ENCODE data around the gene GPR31.

Gene GPR31

GRCh38 chr6:167141667-167142432 lies 15.9 kb downstream of the GPR31 start:
- H3K27me3 ChIP-seq (ENCODE audit: control insufficient read depth in 2 of 2, insufficient read depth in 2 of 2, low read length in 2 of 2): no peaks in the 10 kb centered on the region
- H3K9ac ChIP-seq (ENCODE audit: low read depth in 1 of 2, low read length in 2 of 2): no peak overlapping the region
- peaks cover 0 to 4% of the 10 kb centered on the region in 2 donors for H3K4me1 ChIP-seq (ENCODE audit: control insufficient read depth in 2 of 2, insufficient read depth in 2 of 2, low read length in 2 of 2)
- no peaks in the 10 kb centered on the region for H3K36me3 ChIP-seq (ENCODE audit: control insufficient read depth in 2 of 2, insufficient read depth in 2 of 2, low read length in 2 of 2)
- no peak overlapping the region for H3K4me3 ChIP-seq (ENCODE audit: low read length in 2 of 2)
- no peaks in the 10 kb centered on the region for H3K9me3 ChIP-seq (ENCODE audit: control insufficient read depth in 2 of 2, low read length in 2 of 2)
- H3K27ac ChIP-seq (ENCODE audit: low read depth in 2 of 2, low read length in 2 of 2): no peak overlapping the region

- Histone ChIP-seq H3K4me1 (ENCODE audit: control insufficient read depth in 2 of 2, insufficient read depth in 2 of 2, low read length in 2 of 2) (peaks cover 0 to 4% of the 10 kb centered on the region in 2 donors), H3K9ac (ENCODE audit: low read depth in 1 of 2, low read length in 2 of 2) (no peak overlapping the region), H3K27me3 (ENCODE audit: control insufficient read depth in 2 of 2, insufficient read depth in 2 of 2, low read length in 2 of 2) (no peaks in the 10 kb centered on the region), H3K27ac (ENCODE audit: low read depth in 2 of 2, low read length in 2 of 2) (no peak overlapping the region), H3K36me3 (ENCODE audit: control insufficient read depth in 2 of 2, insufficient read depth in 2 of 2, low read length in 2 of 2) (no peaks in the 10 kb centered on the region), H3K9me3 (ENCODE audit: control insufficient read depth in 2 of 2, low read length in 2 of 2) (no peaks in the 10 kb centered on the region), H3K4me3 (ENCODE audit: low read length in 2 of 2) (no peak overlapping the region)
These were observed 16.9 kb downstream of the GPR31 start for GRCh38 chr6:167140589-167141474.

- no peaks in the 10 kb centered on the region for H3K27me3 ChIP-seq (ENCODE audit: control insufficient read depth in 2 of 2, insufficient read depth in 2 of 2, low read length in 2 of 2)
- H3K9ac ChIP-seq (ENCODE audit: low read depth in 1 of 2, low read length in 2 of 2): no peak overlapping the region
- H3K4me3 ChIP-seq (ENCODE audit: low read length in 2 of 2): no peak overlapping the region
- H3K4me1 ChIP-seq (ENCODE audit: control insufficient read depth in 2 of 2, insufficient read depth in 2 of 2, low read length in 2 of 2): peaks cover 0 to 4% of the 10 kb centered on the region in 2 donors
- H3K9me3 ChIP-seq (ENCODE audit: control insufficient read depth in 2 of 2, low read length in 2 of 2): no peaks in the 10 kb centered on the region
- H3K36me3 ChIP-seq (ENCODE audit: control insufficient read depth in 2 of 2, insufficient read depth in 2 of 2, low read length in 2 of 2): no peaks in the 10 kb centered on the region
- no peak overlapping the region for H3K27ac ChIP-seq (ENCODE audit: low read depth in 2 of 2, low read length in 2 of 2)
These were observed 18.0 kb downstream of the GPR31 start for GRCh38 chr6:167139761-167140160.

GRCh38 chr6:167137881-167138280 lies 19.9 kb downstream of the GPR31 start:
- no peak overlapping the region for H3K27ac ChIP-seq (ENCODE audit: low read depth in 2 of 2, low read length in 2 of 2)
- H3K4me3 ChIP-seq (ENCODE audit: low read length in 2 of 2): no peak overlapping the region
- H3K9ac ChIP-seq (ENCODE audit: low read depth in 1 of 2, low read length in 2 of 2): no peak overlapping the region
- no peaks in the 10 kb centered on the region for H3K36me3 ChIP-seq (ENCODE audit: control insufficient read depth in 2 of 2, insufficient read depth in 2 of 2, low read length in 2 of 2)
- H3K4me1 ChIP-seq (ENCODE audit: control insufficient read depth in 2 of 2, insufficient read depth in 2 of 2, low read length in 2 of 2): peaks cover 0 to 4% of the 10 kb centered on the region in 2 donors
- no peaks in the 10 kb centered on the region for H3K27me3 ChIP-seq (ENCODE audit: control insufficient read depth in 2 of 2, insufficient read depth in 2 of 2, low read length in 2 of 2)
- H3K9me3 ChIP-seq (ENCODE audit: control insufficient read depth in 2 of 2, low read length in 2 of 2): no peaks in the 10 kb centered on the region

GRCh38 chr6:167137081-167137480 lies 20.7 kb downstream of the GPR31 start:
- Histone ChIP-seq H3K4me3 (ENCODE audit: low read length in 2 of 2) (no peak overlapping the region), H3K9ac (ENCODE audit: low read depth in 1 of 2, low read length in 2 of 2) (no peak overlapping the region), H3K4me1 (ENCODE audit: control insufficient read depth in 2 of 2, insufficient read depth in 2 of 2, low read length in 2 of 2) (peaks cover 0 to 4% of the 10 kb centered on the region in 2 donors), H3K36me3 (ENCODE audit: control insufficient read depth in 2 of 2, insufficient read depth in 2 of 2, low read length in 2 of 2) (no peaks in the 10 kb centered on the region), H3K27me3 (ENCODE audit: control insufficient read depth in 2 of 2, insufficient read depth in 2 of 2, low read length in 2 of 2) (no peaks in the 10 kb centered on the region), H3K9me3 (ENCODE audit: control insufficient read depth in 2 of 2, low read length in 2 of 2) (no peaks in the 10 kb centered on the region), H3K27ac (ENCODE audit: low read depth in 2 of 2, low read length in 2 of 2) (no peak overlapping the region)

GRCh38 chr6:167136376-167136775 lies 21.4 kb downstream of the GPR31 start:
- Histone ChIP-seq H3K4me3 (ENCODE audit: low read length in 2 of 2) (no peak overlapping the region), H3K36me3 (ENCODE audit: control insufficient read depth in 2 of 2, insufficient read depth in 2 of 2, low read length in 2 of 2) (no peaks in the 10 kb centered on the region), H3K9me3 (ENCODE audit: control insufficient read depth in 2 of 2, low read length in 2 of 2) (no peaks in the 10 kb centered on the region), H3K27me3 (ENCODE audit: control insufficient read depth in 2 of 2, insufficient read depth in 2 of 2, low read length in 2 of 2) (no peaks in the 10 kb centered on the region), H3K9ac (ENCODE audit: low read depth in 1 of 2, low read length in 2 of 2) (no peak overlapping the region), H3K27ac (ENCODE audit: low read depth in 2 of 2, low read length in 2 of 2) (no peak overlapping the region), H3K4me1 (ENCODE audit: control insufficient read depth in 2 of 2, insufficient read depth in 2 of 2, low read length in 2 of 2) (peaks cover 0 to 1% of the 10 kb centered on the region in 2 donors)

- Histone ChIP-seq H3K27ac (ENCODE audit: low read depth in 2 of 2, low read length in 2 of 2) (no peak overlapping the region), H3K27me3 (ENCODE audit: control insufficient read depth in 2 of 2, insufficient read depth in 2 of 2, low read length in 2 of 2) (no peaks in the 10 kb centered on the region), H3K9ac (ENCODE audit: low read depth in 1 of 2, low read length in 2 of 2) (no peak overlapping the region), H3K4me1 (ENCODE audit: control insufficient read depth in 2 of 2, insufficient read depth in 2 of 2, low read length in 2 of 2) (no peaks in the 10 kb centered on the region), H3K4me3 (ENCODE audit: low read length in 2 of 2) (no peak overlapping the region), H3K36me3 (ENCODE audit: control insufficient read depth in 2 of 2, insufficient read depth in 2 of 2, low read length in 2 of 2) (no peaks in the 10 kb centered on the region), H3K9me3 (ENCODE audit: control insufficient read depth in 2 of 2, low read length in 2 of 2) (no peaks in the 10 kb centered on the region)
These were observed 23.1 kb downstream of the GPR31 start for GRCh38 chr6:167134448-167135328.

GRCh38 chr6:167130712-167131684 lies 26.8 kb downstream of the GPR31 start:
- Histone ChIP-seq H3K27me3 (ENCODE audit: control insufficient read depth in 2 of 2, insufficient read depth in 2 of 2, low read length in 2 of 2) (no peaks in the 10 kb centered on the region), H3K9ac (ENCODE audit: low read depth in 1 of 2, low read length in 2 of 2) (no peak overlapping the region), H3K9me3 (ENCODE audit: control insufficient read depth in 2 of 2, low read length in 2 of 2) (no peaks in the 10 kb centered on the region), H3K4me3 (ENCODE audit: low read length in 2 of 2) (no peak overlapping the region), H3K4me1 (ENCODE audit: control insufficient read depth in 2 of 2, insufficient read depth in 2 of 2, low read length in 2 of 2) (no peaks in the 10 kb centered on the region), H3K27ac (ENCODE audit: low read depth in 2 of 2, low read length in 2 of 2) (peak overlapping the region in 1 of 2 donors; percentile 6), H3K36me3 (ENCODE audit: control insufficient read depth in 2 of 2, insufficient read depth in 2 of 2, low read length in 2 of 2) (no peaks in the 10 kb centered on the region)

GRCh38 chr6:167130008-167130677 lies 27.6 kb downstream of the GPR31 start:
- no peaks in the 10 kb centered on the region for H3K36me3 ChIP-seq (ENCODE audit: control insufficient read depth in 2 of 2, insufficient read depth in 2 of 2, low read length in 2 of 2)
- H3K4me1 ChIP-seq (ENCODE audit: control insufficient read depth in 2 of 2, insufficient read depth in 2 of 2, low read length in 2 of 2): no peaks in the 10 kb centered on the region
- no peak overlapping the region for H3K9ac ChIP-seq (ENCODE audit: low read depth in 1 of 2, low read length in 2 of 2)
- no peaks in the 10 kb centered on the region for H3K27me3 ChIP-seq (ENCODE audit: control insufficient read depth in 2 of 2, insufficient read depth in 2 of 2, low read length in 2 of 2)
- no peaks in the 10 kb centered on the region for H3K9me3 ChIP-seq (ENCODE audit: control insufficient read depth in 2 of 2, low read length in 2 of 2)
- H3K27ac ChIP-seq (ENCODE audit: low read depth in 2 of 2, low read length in 2 of 2): no peak overlapping the region
- H3K4me3 ChIP-seq (ENCODE audit: low read length in 2 of 2): no peak overlapping the region
